H1 (cell line): ENCODE results near the gene ATP6V0D1. TPM values are rescaled to one million over a fixed set of nuclear protein-coding genes. Genes with fewer than 3 reads are reported as not detected.

Experiments used
- CTCF ChIA-PET: fragments of 300-600 bp; sonication (Branson Sonifier 250); formaldehyde crosslinking; loops from one replicate; lab custom pipeline; 2021; ENCODE audit not compliant: partially characterized antibody; lab: Charles Lee
- POLR2A ChIA-PET: fragments of 300-600 bp; sonication (Branson Sonifier 250); formaldehyde crosslinking; loops from one replicate; lab custom pipeline; 2021; ENCODE audit warnings: inconsistent platforms; ENCODE audit not compliant: partially characterized antibody; lab: Charles Lee
- DNase-seq, 2 experiments: peaks; one replicate each; pipeline versions ENCODE4 v3.0.0 to v3.0.0-alpha.2; 2010 to 2022; ENCODE audit warnings: low spot score in 2 of 2, low read depth in 1 of 2, mixed read lengths in 1 of 2
- FAIRE-seq: peaks from 2 replicates; lab custom pipeline; 2011; peaks lifted over from hg19 to GRCh38; lab: Jason Lieb, UNC
- H2AFZ ChIP-seq: 2 replicates; pipeline ENCODE4 v1.8.1; 2012; ENCODE audit warnings: low read length, inconsistent platforms
- H2AK5ac ChIP-seq: 2 replicates; pipeline ENCODE4 v1.6.1; 2013; ENCODE audit warnings: low read depth, low read length
- H2BK120ac ChIP-seq: replicated peaks from 2 replicates; pipeline ENCODE3; 2013; ENCODE audit warnings: low read depth, low read length, inconsistent platforms
- H2BK12ac ChIP-seq: 2 replicates; pipeline ENCODE4 v1.6.1; 2013; ENCODE audit warnings: low read depth, low read length
- H2BK15ac ChIP-seq: 2 replicates; pipeline ENCODE4 v1.6.1; 2013; ENCODE audit warnings: low read length
- H2BK20ac ChIP-seq: 2 replicates; pipeline ENCODE4 v1.6.1; 2013; ENCODE audit warnings: low read length
- H2BK5ac ChIP-seq: 2 replicates; pipeline ENCODE4 v1.6.1; 2013; ENCODE audit warnings: low read depth, low read length
- H3K14ac ChIP-seq: 2 replicates; pipeline ENCODE4 v1.6.1; 2013; ENCODE audit warnings: inconsistent platforms; ENCODE audit not compliant: insufficient read length
- H3K18ac ChIP-seq: 2 replicates; pipeline ENCODE4 v1.6.1; 2013; ENCODE audit warnings: low read length; ENCODE audit errors: extremely low read depth
- H3K23ac ChIP-seq: 2 replicates; pipeline ENCODE4 v1.6.1; 2013; ENCODE audit warnings: inconsistent platforms; ENCODE audit not compliant: insufficient read length
- H3K23me2 ChIP-seq: 2 replicates; pipeline ENCODE4 v1.6.1; 2013; ENCODE audit warnings: low read depth, low read length
- H3K27ac ChIP-seq: 2 replicates; pipeline ENCODE4 v1.6.1; 2011; ENCODE audit warnings: low read depth, low read length, inconsistent platforms
- H3K27me3 ChIP-seq, 4 experiments: replicated peaks in 1 of 4; 1 replicate in 1 of 4; 2 replicates in 3 of 4; pipeline versions ENCODE4 v1.6.1 to v1.8.1; 2011 to 2013; ENCODE audit warnings: low read length in 3 of 4, mild to moderate bottlenecking in 3 of 4, inconsistent platforms in 2 of 4, mixed read lengths in 2 of 4, moderate library complexity in 1 of 4; ENCODE audit not compliant: control insufficient read depth in 3 of 4, insufficient read depth in 3 of 4; ENCODE audit errors: extremely low read depth in 1 of 4
- H3K36me3 ChIP-seq, 4 experiments: 2 replicates each; pipeline versions ENCODE4 v1.6.1 to v1.8.1; 2011 to 2013; ENCODE audit warnings: mild to moderate bottlenecking in 4 of 4, low read length in 3 of 4, moderate library complexity in 2 of 4, control low read depth in 1 of 4, inconsistent platforms in 1 of 4; ENCODE audit not compliant: insufficient read depth in 4 of 4, control insufficient read depth in 2 of 4
- H3K4ac ChIP-seq: replicated peaks from 2 replicates; pipeline ENCODE3; 2013; ENCODE audit warnings: low read length, low read depth, mixed read lengths, inconsistent platforms; ENCODE audit not compliant: insufficient read length
- H3K4me1 ChIP-seq, 4 experiments: replicated peaks in 1 of 4; 1 replicate in 1 of 4; 2 replicates in 3 of 4; pipeline versions ENCODE4 v1.6.1 to v1.8.1; 2011 to 2013; ENCODE audit warnings: low read length in 3 of 4, inconsistent platforms in 2 of 4, mixed read lengths in 1 of 4; ENCODE audit not compliant: insufficient read depth in 4 of 4, control insufficient read depth in 3 of 4
- H3K4me2 ChIP-seq, 2 experiments: 2 replicates each; pipeline versions ENCODE4 v1.6.1 to v1.8.1; 2011 to 2013; ENCODE audit warnings: low read depth in 2 of 2, low read length in 2 of 2, control low read depth in 1 of 2, inconsistent platforms in 1 of 2, mild to moderate bottlenecking in 1 of 2; ENCODE audit not compliant: insufficient read depth in 1 of 2
- H3K4me3 ChIP-seq, 4 experiments: fragments of 200-600, 300-600 bp in 1 of 4; sonication (generic), shearing (Covaris generic), sonication (Bioruptor Twin) in 1 of 4; 2 replicates each; pipeline versions ENCODE4 v1.5.1 to v1.8.1; 2011 to 2016; ENCODE audit warnings: low read length in 4 of 4, low read depth in 3 of 4, control low read depth in 2 of 4, inconsistent platforms in 2 of 4, mild to moderate bottlenecking in 2 of 4, mixed read lengths in 1 of 4, moderate library complexity in 1 of 4; ENCODE audit not compliant: insufficient read depth in 2 of 4; ENCODE audit errors: extremely low read depth in 1 of 4
- H3K56ac ChIP-seq: replicated peaks from 2 replicates; pipeline ENCODE3; 2013; ENCODE audit warnings: low read depth, mild to moderate bottlenecking, mixed read lengths, low read length, inconsistent platforms; ENCODE audit not compliant: insufficient read length
- H3K79me1 ChIP-seq: 2 replicates; pipeline ENCODE4 v1.6.1; 2013; ENCODE audit warnings: low read depth, low read length, control low read depth
- H3K79me2 ChIP-seq, 2 experiments: 2 replicates each; pipeline versions ENCODE4 v1.6.1 to v1.8.1; 2012 to 2013; ENCODE audit warnings: low read length in 2 of 2, mild to moderate bottlenecking in 2 of 2, inconsistent platforms in 1 of 2; ENCODE audit not compliant: insufficient read depth in 2 of 2, control insufficient read depth in 1 of 2
- H3K9ac ChIP-seq, 4 experiments: replicated peaks in 1 of 4; 1 replicate in 1 of 4; 2 replicates in 3 of 4; pipeline versions ENCODE4 v1.6.1 to v1.8.1; 2011 to 2013; ENCODE audit warnings: low read depth in 3 of 4, low read length in 3 of 4, control low read depth in 2 of 4, mild to moderate bottlenecking in 2 of 4, moderate library complexity in 2 of 4, inconsistent platforms in 1 of 4; ENCODE audit errors: extremely low read depth in 1 of 4
- H3K9me3 ChIP-seq, 2 experiments: 2 replicates each; pipeline versions ENCODE4 v1.6.1 to v1.8.1; 2012 to 2013; ENCODE audit warnings: mild to moderate bottlenecking in 2 of 2, moderate library complexity in 2 of 2, control low read depth in 1 of 2, inconsistent platforms in 1 of 2, low read depth in 1 of 2, low read length in 1 of 2, mixed read lengths in 1 of 2; ENCODE audit not compliant: insufficient read depth in 2 of 2
- H4K20me1 ChIP-seq, 2 experiments: replicated peaks in 1 of 2; 2 replicates each; pipeline versions ENCODE3 to v1.8.1; 2011 to 2013; ENCODE audit warnings: inconsistent platforms in 2 of 2, low read length in 2 of 2, mild to moderate bottlenecking in 1 of 2; ENCODE audit not compliant: insufficient read depth in 2 of 2, control insufficient read depth in 1 of 2
- H4K5ac ChIP-seq: 2 replicates; pipeline ENCODE4 v1.6.1; 2013; ENCODE audit warnings: low read length, low read depth, mixed read lengths, inconsistent platforms; ENCODE audit not compliant: insufficient read length
- H4K8ac ChIP-seq: 2 replicates; pipeline ENCODE4 v1.8.0; 2013; ENCODE audit warnings: mild to moderate bottlenecking, moderate library complexity, low read length, inconsistent platforms; ENCODE audit not compliant: insufficient read depth; ENCODE audit errors: extremely low read depth
- H4K91ac ChIP-seq: replicated peaks from 2 replicates; pipeline ENCODE3; 2013; ENCODE audit warnings: low read length, mixed read lengths, inconsistent platforms; ENCODE audit not compliant: insufficient read length
- CREB1 ChIP-seq: IDR thresholded peaks from 2 replicates; pipeline ENCODE4 v1.6.1; 2012; ENCODE audit warnings: inconsistent platforms
- WGBS, 2 experiments: shearing (Covaris generic) in 1 of 2; methylation state at CpG; one replicate each; pipeline versions ENCODE4 v1.1.6 to v1.1.7; 2013 to 2015; ENCODE audit warnings: low lambda C conversion rate in 2 of 2, mixed read lengths in 2 of 2, inconsistent platforms in 1 of 2, low coverage in 1 of 2, missing lambda C conversion rate in 1 of 2; ENCODE audit not compliant: insufficient replicate concordance in 2 of 2, insufficient coverage in 1 of 2, insufficient read length in 1 of 2; ENCODE audit errors: extremely low coverage in 1 of 2, missing lambda C conversion rate in 1 of 2; 5-methylcytosine and 5-hydroxymethylcytosine counted together
- polyA plus RNA-seq, 7 experiments: library from polyadenylated mRNA; depleted of rRNA in 3 of 7; stranded (reverse) in 5 of 7; unstranded in 2 of 7; fragments of >200 nt in 5 of 7; fragments of 200-250 nt in 2 of 7; gene quantifications; 1 replicate in 5 of 7; 2 replicates in 1 of 7; 4 replicates in 1 of 7; pipeline versions ENCODE4 v1.2.1 to v1.2.3, GENCODE V29; 2011 to 2013; ENCODE audit warnings: missing spikeins in 2 of 7, mixed read lengths in 2 of 7
- total RNA-seq: library from RNA; stranded (reverse); fragmentation: NEBNext Ultra II Directional; extraction: Animal tissue kit (Norgen Biotek cat#: 25700); gene quantifications from 2 replicates; pipeline ENCODE4 v1.2.1, GENCODE V29; 2021

The ATP6V0D1 gene
- total and polyA plus RNA-seq, 2 of the 8 experiments (the other 6 are each of a cell fraction or from before 2014, with no cell fraction given): 47.3 to 134 TPM

GRCh38 chr16:67461600-67462278 lies 19.2 kb downstream of the ATP6V0D1 start:
- H2AK5ac ChIP-seq: no peak overlapping the region
- no peak overlapping the region for H3K4me2 ChIP-seq
- POLR2A ChIA-PET: interaction anchor here (1.1 kb wide), 1 partner anchor 16 kb away, joined by 3 read pairs; no protein-coding TSS in a partner anchor
- no peak overlapping the region for H4K5ac ChIP-seq
- H3K56ac ChIP-seq: no peak overlapping the region
- peak overlapping the region; percentile 60; the same call in 1 of the 2 replicates for H2BK12ac ChIP-seq
- no peak overlapping the region for H4K91ac ChIP-seq
- H3K18ac ChIP-seq: no peak overlapping the region
- no peaks in the 10 kb centered on the region for H3K27me3 ChIP-seq
- no peaks in the 10 kb centered on the region for H3K23me2 ChIP-seq
- H3K4me3 ChIP-seq: no peak overlapping the region
- FAIRE-seq (no peak), DNase-seq (no peak)
- peaks cover 0 to 9% of the 10 kb centered on the region in 2 experiments; a peak in 1 of 4 replicates for H3K79me2 ChIP-seq
- no peak overlapping the region for H3K9ac ChIP-seq
- peaks cover 4% of the 10 kb centered on the region for H3K79me1 ChIP-seq
- no peaks in the 10 kb centered on the region for H3K36me3 ChIP-seq
- H4K8ac ChIP-seq: no peak overlapping the region
- no peak overlapping the region for H3K4ac ChIP-seq
- H3K23ac ChIP-seq: no peak overlapping the region
- no peak overlapping the region for H2BK20ac ChIP-seq
- peaks cover 0 to 5% (median 2%) of the 10 kb centered on the region in 4 experiments; a peak in 4 of 7 replicates for H3K4me1 ChIP-seq
- WGBS, 2 experiments: 88% methylated on average over 8 of the region's 8 CpGs; no CpG with 5 or more reads in 1 of the 2 experiments
- H3K27ac ChIP-seq: no peak overlapping the region
- no peak overlapping the region for H2BK15ac ChIP-seq
- no peak overlapping the region for H2AFZ ChIP-seq
- CTCF ChIA-PET: interaction anchor here (0.7 to 28.6 kb wide), 8 partner anchors 9 to 201 kb away, joined by 3 to 683 read pairs (median 6); partner anchors contain the start of gene HSD11B2
- H2BK120ac ChIP-seq: no peak overlapping the region
- H3K14ac ChIP-seq: no peak overlapping the region
- peaks cover 20 to 24% of the 10 kb centered on the region in 2 experiments for H4K20me1 ChIP-seq
- 0 out of 2 replicates have a peak overlapping the region, but pooled peaks have one; percentile 35 for H2BK5ac ChIP-seq
- no peaks in the 10 kb centered on the region for H3K9me3 ChIP-seq
- no peak for TF ChIP-seq CREB1
